GM12874 (cell line): Measurements from ENCODE around the gene SOSTDC1.

Source experiments
- TF ChIP-seq, protein P1 (sequence below): IDR thresholded peaks from 2 replicates; pipeline ENCODE4 v1.5.1; 2011; ENCODE audit warnings: low read depth, mild to moderate bottlenecking, control low read depth, low read length, moderate library complexity; ENCODE audit not compliant: insufficient read depth

The SOSTDC1 gene

DNA sequence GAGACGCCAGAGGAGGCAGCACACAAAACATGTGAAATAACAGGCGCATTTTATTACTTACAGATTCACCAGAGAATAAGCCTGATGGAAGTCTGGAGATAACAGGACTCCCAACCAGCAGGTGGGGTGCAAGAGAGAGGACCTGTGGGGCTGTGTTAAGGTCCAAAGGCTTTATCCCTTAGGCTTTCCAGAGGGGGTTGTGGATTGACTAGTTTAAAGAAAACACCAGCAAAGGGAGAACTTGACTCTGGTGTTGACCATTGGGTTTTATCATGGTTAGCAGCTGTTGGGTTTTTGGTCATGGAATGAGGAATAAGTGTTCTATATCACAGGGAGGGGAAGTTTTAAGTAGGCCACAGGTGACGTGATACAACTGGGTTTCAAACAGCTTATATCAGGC, 42.6 kb downstream of the SOSTDC1 start:
- TF ChIP-seq, protein P1, sequence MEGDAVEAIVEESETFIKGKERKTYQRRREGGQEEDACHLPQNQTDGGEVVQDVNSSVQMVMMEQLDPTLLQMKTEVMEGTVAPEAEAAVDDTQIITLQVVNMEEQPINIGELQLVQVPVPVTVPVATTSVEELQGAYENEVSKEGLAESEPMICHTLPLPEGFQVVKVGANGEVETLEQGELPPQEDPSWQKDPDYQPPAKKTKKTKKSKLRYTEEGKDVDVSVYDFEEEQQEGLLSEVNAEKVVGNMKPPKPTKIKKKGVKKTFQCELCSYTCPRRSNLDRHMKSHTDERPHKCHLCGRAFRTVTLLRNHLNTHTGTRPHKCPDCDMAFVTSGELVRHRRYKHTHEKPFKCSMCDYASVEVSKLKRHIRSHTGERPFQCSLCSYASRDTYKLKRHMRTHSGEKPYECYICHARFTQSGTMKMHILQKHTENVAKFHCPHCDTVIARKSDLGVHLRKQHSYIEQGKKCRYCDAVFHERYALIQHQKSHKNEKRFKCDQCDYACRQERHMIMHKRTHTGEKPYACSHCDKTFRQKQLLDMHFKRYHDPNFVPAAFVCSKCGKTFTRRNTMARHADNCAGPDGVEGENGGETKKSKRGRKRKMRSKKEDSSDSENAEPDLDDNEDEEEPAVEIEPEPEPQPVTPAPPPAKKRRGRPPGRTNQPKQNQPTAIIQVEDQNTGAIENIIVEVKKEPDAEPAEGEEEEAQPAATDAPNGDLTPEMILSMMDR, result no peak

DNA sequence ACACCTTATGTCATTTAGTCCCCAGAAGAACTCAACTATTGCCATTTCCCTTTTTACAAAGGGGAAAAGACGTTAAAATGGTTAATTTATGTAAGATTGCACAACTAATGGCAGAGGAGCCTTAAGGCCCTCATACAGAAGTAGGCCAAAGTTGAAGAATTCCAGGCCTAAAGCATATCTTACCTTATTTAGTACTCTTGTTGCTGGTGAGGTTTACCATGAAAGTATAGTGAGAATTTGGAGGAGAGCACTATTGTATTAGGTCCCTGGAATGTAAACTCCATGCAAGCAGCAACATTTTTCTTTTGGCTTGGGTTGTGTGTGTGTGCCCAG, 43.5 kb downstream of the SOSTDC1 start:
- TF ChIP-seq, protein P1, result no peak

DNA sequence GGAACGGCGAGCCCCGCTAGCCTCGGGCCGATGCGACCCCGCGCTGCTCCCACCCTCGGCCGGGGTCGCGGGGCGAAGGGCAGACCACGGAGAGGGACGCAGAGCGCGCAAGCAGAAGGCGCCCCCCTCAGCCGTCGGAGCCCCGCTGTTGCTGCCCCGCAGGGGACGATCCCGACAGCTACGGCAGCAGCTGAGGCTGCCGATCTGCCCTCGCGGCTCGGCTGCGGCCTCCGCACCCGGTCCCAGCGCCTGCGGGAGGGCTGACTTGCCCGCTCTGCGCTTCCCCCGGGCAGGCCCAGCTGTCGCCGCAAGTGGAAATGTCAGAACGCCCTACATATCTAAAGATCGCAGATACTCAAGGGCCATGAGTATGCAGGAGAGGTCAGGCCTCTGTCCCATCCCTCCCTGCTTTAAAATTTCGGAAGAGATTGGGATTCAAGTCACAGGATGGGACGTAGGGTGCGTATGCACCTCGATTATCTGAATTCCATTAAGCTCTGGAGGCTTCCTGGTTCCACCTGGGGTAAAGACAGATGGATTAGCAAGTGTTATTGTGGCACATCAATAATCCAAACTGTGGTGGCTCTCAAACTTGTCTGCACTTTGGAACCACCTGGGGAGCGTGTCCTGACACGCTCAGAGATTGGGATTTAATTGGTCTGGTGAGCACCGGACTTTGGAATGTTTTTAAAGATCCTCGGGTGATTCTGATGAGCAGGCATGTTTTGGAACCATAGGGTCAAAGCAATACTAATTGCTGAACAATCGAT, 44.0 kb downstream of the SOSTDC1 start, which contains the start of gene CRPPA:
Gene CRPPA, minus strand, starts transcription at position 206 of the 770 bp plus-strand sequence. CDS start 216 bp downstream, outside the sequence.
- TF ChIP-seq, protein P1, result no peak

GRCh38 chr7:16420649-16421332, 44.7 kb downstream of the SOSTDC1 start:
- TF ChIP-seq, protein P1, result no peak

GRCh38 chr7:16420329-16420648, 45.2 kb downstream of the SOSTDC1 start:
- TF ChIP-seq, protein P1, result no peak

GRCh38 chr7:16419859-16420258, 45.7 kb downstream of the SOSTDC1 start:
- TF ChIP-seq, protein P1, result no peak

DNA sequence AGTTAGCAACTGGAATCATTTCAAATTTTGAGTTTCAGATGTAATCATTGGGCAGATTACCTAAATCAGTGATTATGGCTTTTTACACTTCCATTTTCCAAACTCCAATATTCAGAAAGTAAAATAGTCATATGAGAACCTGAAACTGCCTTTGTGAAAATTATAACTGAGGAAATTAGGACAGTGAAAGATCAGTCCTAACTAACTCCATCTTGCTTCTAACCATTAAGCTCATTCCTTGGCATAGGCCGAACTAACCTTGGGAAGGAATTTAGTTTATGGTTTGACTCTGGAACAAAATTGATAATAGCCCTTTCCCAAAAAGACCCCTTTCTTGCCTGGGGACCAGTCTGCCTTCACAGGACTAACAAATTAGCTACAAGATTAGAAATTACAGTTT, 46.4 kb downstream of the SOSTDC1 start:
- TF ChIP-seq, protein P1, result no peak
